BLaER1 (cell line): Measurements from ENCODE around the gene CDH4.
A peak's percentile ranks its signal among the peaks of the same experiment; 100 is the strongest.

ENCODE experiments used
- H3K27ac ChIP-seq: shearing (Covaris generic); formaldehyde crosslinking; 2 replicates; pipeline ENCODE4 v1.8.1; 2022
- H3K27me3 ChIP-seq: shearing (Covaris generic); formaldehyde crosslinking; 2 replicates; pipeline ENCODE4 v1.8.1; 2022
- H3K36me3 ChIP-seq: shearing (Covaris generic); formaldehyde crosslinking; 2 replicates; pipeline ENCODE4 v1.8.1; 2022
- H3K4me1 ChIP-seq: shearing (Covaris generic); formaldehyde crosslinking; 2 replicates; pipeline ENCODE4 v1.8.1; 2022
- H3K4me2 ChIP-seq: shearing (Covaris generic); formaldehyde crosslinking; 2 replicates; pipeline ENCODE4 v1.8.1; 2022
- H3K4me3 ChIP-seq: shearing (Covaris generic); formaldehyde crosslinking; 2 replicates; pipeline ENCODE4 v1.8.1; 2022
- H3K9ac ChIP-seq: shearing (Covaris generic); formaldehyde crosslinking; 2 replicates; pipeline ENCODE4 v1.8.1; 2022
- H3K9me3 ChIP-seq: shearing (Covaris generic); formaldehyde crosslinking; 2 replicates; pipeline ENCODE4 v1.8.1; 2022
- H4K20me1 ChIP-seq: shearing (Covaris generic); formaldehyde crosslinking; 2 replicates; pipeline ENCODE4 v1.8.1; 2022
- Cebpa-rat ChIP-seq: shearing (Covaris generic); IDR thresholded peaks from 2 replicates; pipeline ENCODE4 v1.8.1; 2022

CDH4 gene

GRCh38 chr20:61786230-61786629 is 534.2 kb downstream of the CDH4 start:
- no peaks in the 10 kb centered on the region for H3K36me3 ChIP-seq
- H3K9me3 ChIP-seq: peaks cover 8% of the 10 kb centered on the region; the same call in 1 of the 2 replicates
- H3K4me3 ChIP-seq: no peak overlapping the region
- H3K27ac ChIP-seq: no peak overlapping the region
- H3K4me2 ChIP-seq: peak overlapping the region; percentile 75
- H3K4me1 ChIP-seq: peaks cover 44% of the 10 kb centered on the region
- H4K20me1 ChIP-seq: no peaks in the 10 kb centered on the region
- no peak for TF ChIP-seq Cebpa-rat
- no peak overlapping the region for H3K9ac ChIP-seq
- no peaks in the 10 kb centered on the region for H3K27me3 ChIP-seq

- H3K4me3 ChIP-seq: no peak overlapping the region
- peaks cover 44% of the 10 kb centered on the region for H3K4me1 ChIP-seq
- H3K27me3 ChIP-seq: no peaks in the 10 kb centered on the region
- H3K36me3 ChIP-seq: no peaks in the 10 kb centered on the region
- TF ChIP-seq Cebpa-rat: no peak
- no peaks in the 10 kb centered on the region for H4K20me1 ChIP-seq
- H3K9ac ChIP-seq: no peak overlapping the region
- no peak overlapping the region for H3K27ac ChIP-seq
- H3K4me2 ChIP-seq: peak overlapping the region; percentile 16; the same call in 1 of the 2 replicates
- no peaks in the 10 kb centered on the region for H3K9me3 ChIP-seq
These were observed 536.3 kb downstream of the CDH4 start for GRCh38 chr20:61788343-61788742.

GRCh38 chr20:61789329-61789728 is 537.3 kb downstream of the CDH4 start:
- Histone ChIP-seq H3K27ac (no peak overlapping the region), H3K4me2 (0 out of 2 replicates have a peak overlapping the region, but pooled peaks have one; percentile 24), H3K27me3 (no peaks in the 10 kb centered on the region), H3K9me3 (no peaks in the 10 kb centered on the region), H3K36me3 (no peaks in the 10 kb centered on the region), H3K9ac (no peak overlapping the region), H3K4me3 (no peak overlapping the region), H3K4me1 (peaks cover 44% of the 10 kb centered on the region), H4K20me1 (no peaks in the 10 kb centered on the region)
- no peak for TF ChIP-seq Cebpa-rat

- no peak overlapping the region for H3K4me3 ChIP-seq
- H4K20me1 ChIP-seq: no peaks in the 10 kb centered on the region
- no peaks in the 10 kb centered on the region for H3K27me3 ChIP-seq
- H3K9ac ChIP-seq: no peak overlapping the region
- no peak for TF ChIP-seq Cebpa-rat
- no peak overlapping the region for H3K27ac ChIP-seq
- no peaks in the 10 kb centered on the region for H3K9me3 ChIP-seq
- H3K36me3 ChIP-seq: no peaks in the 10 kb centered on the region
- peaks cover 38% of the 10 kb centered on the region for H3K4me1 ChIP-seq
- no peak overlapping the region for H3K4me2 ChIP-seq
These were observed 538.2 kb downstream of the CDH4 start for GRCh38 chr20:61790116-61790827.

- Histone ChIP-seq H3K27ac (no peak overlapping the region), H3K9ac (no peak overlapping the region), H3K4me3 (no peak overlapping the region), H3K36me3 (no peaks in the 10 kb centered on the region), H4K20me1 (no peaks in the 10 kb centered on the region), H3K4me1 (peaks cover 32% of the 10 kb centered on the region), H3K27me3 (no peaks in the 10 kb centered on the region), H3K4me2 (no peak overlapping the region), H3K9me3 (no peaks in the 10 kb centered on the region)
- no peak for TF ChIP-seq Cebpa-rat
These were observed 539.9 kb downstream of the CDH4 start for GRCh38 chr20:61791995-61792394.

GRCh38 chr20:61795669-61796630 is 543.9 kb downstream of the CDH4 start:
- H3K36me3 ChIP-seq: no peaks in the 10 kb centered on the region
- no peaks in the 10 kb centered on the region for H3K9me3 ChIP-seq
- peak overlapping the region; percentile 24; the same call in 1 of the 2 replicates for H3K9ac ChIP-seq
- H3K4me2 ChIP-seq: peak overlapping the region; percentile 88
- H3K27ac ChIP-seq: peak overlapping the region; percentile 74
- H3K27me3 ChIP-seq: peaks cover 5% of the 10 kb centered on the region
- H3K4me3 ChIP-seq: no peak overlapping the region
- peaks cover 51% of the 10 kb centered on the region for H3K4me1 ChIP-seq
- peaks cover 29% of the 10 kb centered on the region for H4K20me1 ChIP-seq
- no peak for TF ChIP-seq Cebpa-rat

GRCh38 chr20:61796738-61797137 is 544.7 kb downstream of the CDH4 start:
- H4K20me1 ChIP-seq: peaks cover 37% of the 10 kb centered on the region
- no peaks in the 10 kb centered on the region for H3K9me3 ChIP-seq
- H3K4me1 ChIP-seq: peaks cover 59% of the 10 kb centered on the region
- H3K4me3 ChIP-seq: no peak overlapping the region
- H3K27ac ChIP-seq: peak overlapping the region; percentile 74
- no peak for TF ChIP-seq Cebpa-rat
- H3K9ac ChIP-seq: peak overlapping the region; percentile 24; the same call in 1 of the 2 replicates
- no peaks in the 10 kb centered on the region for H3K36me3 ChIP-seq
- peak overlapping the region; percentile 88 for H3K4me2 ChIP-seq
- peaks cover 13% of the 10 kb centered on the region for H3K27me3 ChIP-seq

GRCh38 chr20:61797200-61797599 is 545.1 kb downstream of the CDH4 start:
- Histone ChIP-seq H3K4me1 (peaks cover 63% of the 10 kb centered on the region), H3K4me2 (peak overlapping the region; percentile 88), H3K27me3 (peaks cover 17% of the 10 kb centered on the region), H4K20me1 (peaks cover 42% of the 10 kb centered on the region), H3K36me3 (no peaks in the 10 kb centered on the region), H3K9me3 (no peaks in the 10 kb centered on the region), H3K4me3 (no peak overlapping the region), H3K9ac (peak overlapping the region; percentile 24; the same call in 1 of the 2 replicates), H3K27ac (peak overlapping the region; percentile 74)
- TF ChIP-seq Cebpa-rat: peak; percentile 89

- Histone ChIP-seq H3K27ac (peak overlapping the region; percentile 37; the same call in 1 of the 2 replicates), H3K27me3 (peaks cover 25% of the 10 kb centered on the region), H3K4me1 (peaks cover 71% of the 10 kb centered on the region), H3K9ac (no peak overlapping the region), H3K4me2 (peak overlapping the region; percentile 88), H3K4me3 (no peak overlapping the region), H3K36me3 (no peaks in the 10 kb centered on the region), H4K20me1 (peaks cover 50% of the 10 kb centered on the region), H3K9me3 (no peaks in the 10 kb centered on the region)
- TF ChIP-seq Cebpa-rat: no peak
These were observed 545.9 kb downstream of the CDH4 start for GRCh38 chr20:61797971-61798411.
